DOHH2 (cell line): Measurements from ENCODE around the gene GNA14.

Experiments
- H3F3A ChIP-seq: fragments of 200-600 bp; sonication (generic), shearing (Covaris generic); 2 replicates; pipeline ENCODE4 v1.6.0; 2016; ENCODE audit warnings: antibody characterized with exemption, mild to moderate bottlenecking; ENCODE audit not compliant: control insufficient read depth, insufficient read depth
- H3K27ac ChIP-seq: fragments of 200-600 bp; sonication (generic); 2 replicates; pipeline ENCODE4 v1.5.1; 2014; ENCODE audit warnings: low read depth, mild to moderate bottlenecking, low read length, moderate library complexity
- H3K27me3 ChIP-seq: fragments of 200-600 bp; sonication (generic); 2 replicates; pipeline ENCODE4 v1.6.1; 2014; ENCODE audit warnings: mild to moderate bottlenecking, low read length, mixed read lengths; ENCODE audit not compliant: control insufficient read depth
- H3K36me3 ChIP-seq: fragments of 200-600 bp; sonication (generic); 2 replicates; pipeline ENCODE4 v1.6.1; 2014; ENCODE audit warnings: mild to moderate bottlenecking, low read length, moderate library complexity, mixed read lengths; ENCODE audit not compliant: control insufficient read depth
- H3K4me1 ChIP-seq: fragments of 200-600 bp; sonication (generic); 2 replicates; pipeline ENCODE4 v1.6.1; 2014; ENCODE audit warnings: mild to moderate bottlenecking, low read length, mixed read lengths; ENCODE audit not compliant: control insufficient read depth
- H3K4me2 ChIP-seq: fragments of 200-600 bp; sonication (generic); 2 replicates; pipeline ENCODE4 v1.6.0; 2014; ENCODE audit warnings: mild to moderate bottlenecking, low read length, moderate library complexity
- H3K4me3 ChIP-seq: fragments of 200-600 bp; sonication (generic); 2 replicates; pipeline ENCODE4 v1.5.1; 2014; ENCODE audit warnings: mild to moderate bottlenecking, low read length, mixed read lengths
- H3K79me2 ChIP-seq: fragments of 200-600 bp; sonication (generic); 2 replicates; pipeline ENCODE4 v1.6.1; 2014; ENCODE audit warnings: mild to moderate bottlenecking, low read length, mixed read lengths; ENCODE audit not compliant: control insufficient read depth
- H3K9me2 ChIP-seq: fragments of 200-600 bp; sonication (generic); replicated peaks from 2 replicates; pipeline ENCODE4 v1.6.1; 2014; ENCODE audit warnings: mild to moderate bottlenecking, low read length, mixed read lengths; ENCODE audit not compliant: control insufficient read depth
- H3K9me3 ChIP-seq: fragments of 200-600 bp; sonication (generic); 2 replicates; pipeline ENCODE4 v1.6.1; 2014; ENCODE audit warnings: antibody characterized with exemption, low read length, mixed read lengths; ENCODE audit not compliant: control insufficient read depth, insufficient read depth
- H4K20me1 ChIP-seq: fragments of 200-600 bp; sonication (generic); 2 replicates; pipeline ENCODE4 v1.6.0; 2014; ENCODE audit warnings: low read depth, mild to moderate bottlenecking, antibody characterized with exemption, low read length, moderate library complexity; ENCODE audit not compliant: control insufficient read depth, insufficient read depth
- EZH2phosphoT487 ChIP-seq: fragments of 200-600 bp; sonication (generic); IDR thresholded peaks from 2 replicates; pipeline ENCODE4 v1.6.1; 2017; ENCODE audit warnings: borderline replicate concordance, mild to moderate bottlenecking, antibody characterized with exemption, low read length, moderate library complexity, mixed read lengths
- TF ChIP-seq, protein P1 (sequence below): fragments of 200-600 bp; sonication (generic); IDR thresholded peaks from one replicate; pipeline ENCODE4 v1.5.1; 2014; ENCODE audit warnings: antibody characterized with exemption, mild to moderate bottlenecking, low read depth, low read length; ENCODE audit not compliant: poor library complexity, severe bottlenecking

The GNA14 gene

DNA sequence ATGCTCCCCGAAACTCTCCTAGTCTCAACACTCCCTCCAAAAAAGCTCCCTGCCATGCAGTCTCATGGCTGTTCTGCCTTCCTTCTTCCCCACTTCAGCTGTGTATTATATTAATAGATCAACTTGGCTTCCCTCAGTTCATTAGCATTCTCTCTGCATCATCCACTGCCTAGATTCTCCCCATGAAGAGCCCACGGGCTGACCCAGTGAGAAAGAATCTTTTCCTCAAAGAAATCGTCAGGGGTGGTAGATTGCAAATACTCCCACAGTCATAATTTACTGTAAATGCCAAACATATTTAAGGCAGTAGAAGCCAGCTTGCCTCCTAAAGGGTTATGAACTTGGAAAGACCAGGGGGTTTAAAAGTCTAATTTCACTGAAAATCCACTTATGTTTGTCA lies 33.5 kb downstream of the GNA14 start:
- H3K9me2 ChIP-seq: no peaks in the 10 kb centered on the region
- no peaks in the 10 kb centered on the region for H4K20me1 ChIP-seq

GRCh38 chr9:77606526-77606925 lies 41.6 kb downstream of the GNA14 start:
- Histone ChIP-seq H3K9me3 (no peaks in the 10 kb centered on the region), H3K27me3 (no peaks in the 10 kb centered on the region), H3K4me1 (no peaks in the 10 kb centered on the region), H3K79me2 (no peaks in the 10 kb centered on the region), H3K36me3 (no peaks in the 10 kb centered on the region), H3K27ac (no peak overlapping the region), H3F3A (no peaks in the 10 kb centered on the region), H3K9me2 (no peaks in the 10 kb centered on the region), H3K4me2 (no peak overlapping the region), H3K4me3 (no peak overlapping the region), H4K20me1 (no peaks in the 10 kb centered on the region)
- TF ChIP-seq EZH2phosphoT487: no peak
- TF ChIP-seq, protein P1, sequence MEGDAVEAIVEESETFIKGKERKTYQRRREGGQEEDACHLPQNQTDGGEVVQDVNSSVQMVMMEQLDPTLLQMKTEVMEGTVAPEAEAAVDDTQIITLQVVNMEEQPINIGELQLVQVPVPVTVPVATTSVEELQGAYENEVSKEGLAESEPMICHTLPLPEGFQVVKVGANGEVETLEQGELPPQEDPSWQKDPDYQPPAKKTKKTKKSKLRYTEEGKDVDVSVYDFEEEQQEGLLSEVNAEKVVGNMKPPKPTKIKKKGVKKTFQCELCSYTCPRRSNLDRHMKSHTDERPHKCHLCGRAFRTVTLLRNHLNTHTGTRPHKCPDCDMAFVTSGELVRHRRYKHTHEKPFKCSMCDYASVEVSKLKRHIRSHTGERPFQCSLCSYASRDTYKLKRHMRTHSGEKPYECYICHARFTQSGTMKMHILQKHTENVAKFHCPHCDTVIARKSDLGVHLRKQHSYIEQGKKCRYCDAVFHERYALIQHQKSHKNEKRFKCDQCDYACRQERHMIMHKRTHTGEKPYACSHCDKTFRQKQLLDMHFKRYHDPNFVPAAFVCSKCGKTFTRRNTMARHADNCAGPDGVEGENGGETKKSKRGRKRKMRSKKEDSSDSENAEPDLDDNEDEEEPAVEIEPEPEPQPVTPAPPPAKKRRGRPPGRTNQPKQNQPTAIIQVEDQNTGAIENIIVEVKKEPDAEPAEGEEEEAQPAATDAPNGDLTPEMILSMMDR: no peak

More for the DNA sequence above, 33.5 kb downstream of the GNA14 start:
- Histone ChIP-seq H3K27me3 (no peaks in the 10 kb centered on the region), H3K4me2 (no peak overlapping the region), H3K79me2 (no peaks in the 10 kb centered on the region), H3K4me1 (no peaks in the 10 kb centered on the region), H3K27ac (no peak overlapping the region), H3K36me3 (no peaks in the 10 kb centered on the region), H3F3A (no peaks in the 10 kb centered on the region), H3K9me3 (no peaks in the 10 kb centered on the region), H3K4me3 (no peak overlapping the region)
- TF ChIP-seq, protein P1: no peak
- TF ChIP-seq EZH2phosphoT487: no peak

GRCh38 chr9:77605449-77606220 lies 42.5 kb downstream of the GNA14 start:
- Histone ChIP-seq H3K9me3 (no peaks in the 10 kb centered on the region), H3K4me1 (no peaks in the 10 kb centered on the region), H3K27me3 (no peaks in the 10 kb centered on the region), H3F3A (no peaks in the 10 kb centered on the region), H3K4me3 (no peak overlapping the region), H3K79me2 (no peaks in the 10 kb centered on the region), H3K9me2 (no peaks in the 10 kb centered on the region), H3K36me3 (no peaks in the 10 kb centered on the region), H4K20me1 (no peaks in the 10 kb centered on the region), H3K4me2 (no peak overlapping the region), H3K27ac (no peak overlapping the region)
- TF ChIP-seq EZH2phosphoT487: no peak
- TF ChIP-seq, protein P1: no peak
